ENCODE measurements around the gene RFWD3.

Gene RFWD3

GRCh38 chr16:74591876-74592650 is 74.6 kb downstream of the RFWD3 start:
- in situ Hi-C loops (cut with MboI; ENCODE audit: low sequenced_read_pairs) = no loop called here

- in situ Hi-C loops (cut with MboI; ENCODE audit: low sequenced_read_pairs) = no loop called here
These were observed 79.7 kb downstream of the RFWD3 start for GRCh38 chr16:74586948-74587347.

GRCh38 chr16:74585846-74586443 is 80.7 kb downstream of the RFWD3 start:
- in situ Hi-C loops (cut with MboI; ENCODE audit: low sequenced_read_pairs) = no loop called here

- in situ Hi-C loops (cut with MboI; ENCODE audit: low sequenced_read_pairs) = no loop called here
These were observed 82.6 kb downstream of the RFWD3 start for GRCh38 chr16:74583926-74584666.

- in situ Hi-C loops (cut with MboI; ENCODE audit: low sequenced_read_pairs) = no loop called here
These were observed 83.7 kb downstream of the RFWD3 start for GRCh38 chr16:74582970-74583369.

GRCh38 chr16:74580833-74581232 is 85.8 kb downstream of the RFWD3 start:
- in situ Hi-C loops (cut with MboI; ENCODE audit: low sequenced_read_pairs) = no loop called here

GRCh38 chr16:74578838-74579237 is 87.8 kb downstream of the RFWD3 start:
- in situ Hi-C loops (cut with MboI; ENCODE audit: low sequenced_read_pairs) = no loop called here

- in situ Hi-C loops (cut with MboI; ENCODE audit: low sequenced_read_pairs) = no loop called here
These were observed 88.2 kb downstream of the RFWD3 start for GRCh38 chr16:74578433-74578832.

GRCh38 chr16:74577882-74578366 is 88.8 kb downstream of the RFWD3 start:
- in situ Hi-C loops (cut with MboI; ENCODE audit: low sequenced_read_pairs) = no loop called here

GRCh38 chr16:74575807-74576643 is 90.7 kb downstream of the RFWD3 start:
- in situ Hi-C loops (cut with MboI; ENCODE audit: low sequenced_read_pairs) = no loop called here

- in situ Hi-C loops (cut with MboI; ENCODE audit: low sequenced_read_pairs) = no loop called here
These were observed 91.4 kb downstream of the RFWD3 start for GRCh38 chr16:74575175-74575806.

- in situ Hi-C loops (cut with MboI; ENCODE audit: low sequenced_read_pairs) = no loop called here
These were observed 92.5 kb downstream of the RFWD3 start for GRCh38 chr16:74574146-74574545.

GRCh38 chr16:74573622-74574021 is 93.1 kb downstream of the RFWD3 start:
- in situ Hi-C loops (cut with MboI; ENCODE audit: low sequenced_read_pairs) = no loop called here

All from HL-60/S4 (cell line).